AG08396 (cell line): ENCODE measurements around the gene ZNF546.
A peak's percentile ranks its signal among the peaks of the same experiment; 100 is the strongest.
"Not testable (repeated sequence)": the region's sequence is repeated elsewhere in the genome, so short reads cannot be mapped to it uniquely, and the experiment has no call there.

Experiments
- DNase-seq: peaks from one replicate; pipeline ENCODE4 v3.0.0; 2012; ENCODE audit warnings: low spot score, mixed read lengths

ZNF546 gene

GRCh38 chr19:39996811-39997637 lies at the start of gene ZNF546:
Gene ZNF546, plus strand, starts transcription at chr19:39997060. Its CDS starts 1,267 bp downstream, at chr19:39998327.
- peak; percentile 92 for DNase-seq

- no peak for DNase-seq
Observed at GRCh38 chr19:39949026-39949747, 47.7 kb upstream of the ZNF546 start.

- no peak for DNase-seq
Observed at GRCh38 chr19:39951065-39951650, 45.7 kb upstream of the ZNF546 start.

GRCh38 chr19:39951686-39952085 lies 45.2 kb upstream of the ZNF546 start:
- DNase-seq = peak; percentile 54

GRCh38 chr19:39953915-39954314 lies 42.9 kb upstream of the ZNF546 start:
- DNase-seq = no peak

- not testable (repeated sequence) for DNase-seq
Observed at GRCh38 chr19:39957886-39958285, 39.0 kb upstream of the ZNF546 start.

- DNase-seq = not testable (repeated sequence)
Observed at GRCh38 chr19:39958942-39959341, 37.9 kb upstream of the ZNF546 start.

GRCh38 chr19:39959407-39959806 lies 37.5 kb upstream of the ZNF546 start:
- DNase-seq = not testable (repeated sequence)

GRCh38 chr19:39963898-39964297 lies 33.0 kb upstream of the ZNF546 start:
- DNase-seq = no peak

GRCh38 chr19:39966617-39967016 lies 30.2 kb upstream of the ZNF546 start:
- DNase-seq = no peak

GRCh38 chr19:39967561-39967960 lies 29.3 kb upstream of the ZNF546 start:
- no peak for DNase-seq

- DNase-seq = no peak
Observed at GRCh38 chr19:39968789-39969188, 28.1 kb upstream of the ZNF546 start.

- DNase-seq = no peak
Observed at GRCh38 chr19:39969266-39969665, 27.6 kb upstream of the ZNF546 start.

GRCh38 chr19:39969681-39970424 lies 27.0 kb upstream of the ZNF546 start:
- DNase-seq = no peak

- DNase-seq = no peak
Observed at GRCh38 chr19:39970425-39970674, 26.5 kb upstream of the ZNF546 start.

- peak; percentile 98 for DNase-seq
Observed at GRCh38 chr19:39970675-39971379, 26.0 kb upstream of the ZNF546 start, which contains the start of gene PSMC4. Gene PSMC4, plus strand, starts transcription at chr19:39971165. Its CDS starts 38 bp downstream, at chr19:39971203.

- DNase-seq = peak; percentile 40
Observed at GRCh38 chr19:39971380-39972035, 25.4 kb upstream of the ZNF546 start.

- no peak for DNase-seq
Observed at GRCh38 chr19:39974377-39975155, 22.3 kb upstream of the ZNF546 start.

- no peak for DNase-seq
Observed at GRCh38 chr19:39982883-39983282, 14.0 kb upstream of the ZNF546 start.

- no peak for DNase-seq
Observed at GRCh38 chr19:39983695-39984300, 13.1 kb upstream of the ZNF546 start.
